HUES64 (cell line): ENCODE measurements around the gene PDE8A.

Experiments used
- H3K27ac ChIP-seq: 2 replicates; pipeline ENCODE4 v1.7.0; 2013; ENCODE audit warnings: low read depth, low read length, inconsistent platforms
- H3K27me3 ChIP-seq: 2 replicates; pipeline ENCODE4 v1.6.1; 2013; ENCODE audit warnings: mild to moderate bottlenecking, low read length; ENCODE audit not compliant: insufficient read depth
- H3K36me3 ChIP-seq: 2 replicates; pipeline ENCODE4 v1.6.1; 2013; ENCODE audit warnings: mild to moderate bottlenecking, low read length; ENCODE audit not compliant: insufficient read depth
- H3K4me1 ChIP-seq: 2 replicates; pipeline ENCODE4 v1.6.1; 2013; ENCODE audit warnings: mild to moderate bottlenecking, low read length, moderate library complexity; ENCODE audit not compliant: insufficient read depth
- H3K4me3 ChIP-seq: 2 replicates; pipeline ENCODE4 v1.5.1; 2013; ENCODE audit warnings: mild to moderate bottlenecking, low read length, moderate library complexity
- H3K9ac ChIP-seq: 2 replicates; pipeline ENCODE4 v1.6.1; 2013; ENCODE audit warnings: mild to moderate bottlenecking, low read depth, low read length
- H3K9me3 ChIP-seq: 2 replicates; pipeline ENCODE4 v1.6.1; 2013; ENCODE audit warnings: low read depth, low read length; ENCODE audit not compliant: insufficient read depth
- WGBS: fragments of 150-250, 120-280 bp; methylation state at CpG from one replicate; pipeline ENCODE4 v1.1.7; 2013; ENCODE audit warnings: missing lambda C conversion rate; 5-methylcytosine and 5-hydroxymethylcytosine counted together

The PDE8A gene

GRCh38 chr15:85064710-85065109 lies 83.1 kb downstream of the PDE8A start:
- Histone ChIP-seq H3K9ac (no peak overlapping the region), H3K4me3 (no peak overlapping the region), H3K27ac (no peak overlapping the region), H3K36me3 (no peaks in the 10 kb centered on the region; the same call in 1 of the 2 replicates), H3K4me1 (0 out of 2 replicates have a peak, but pooled peaks cover 4% of the 10 kb centered on the region), H3K9me3 (peaks cover 7% of the 10 kb centered on the region; the same call in 1 of the 2 replicates), H3K27me3 (no peaks in the 10 kb centered on the region)
- WGBS: 89% methylated on average over 1 of the region's 1 CpG

DNA sequence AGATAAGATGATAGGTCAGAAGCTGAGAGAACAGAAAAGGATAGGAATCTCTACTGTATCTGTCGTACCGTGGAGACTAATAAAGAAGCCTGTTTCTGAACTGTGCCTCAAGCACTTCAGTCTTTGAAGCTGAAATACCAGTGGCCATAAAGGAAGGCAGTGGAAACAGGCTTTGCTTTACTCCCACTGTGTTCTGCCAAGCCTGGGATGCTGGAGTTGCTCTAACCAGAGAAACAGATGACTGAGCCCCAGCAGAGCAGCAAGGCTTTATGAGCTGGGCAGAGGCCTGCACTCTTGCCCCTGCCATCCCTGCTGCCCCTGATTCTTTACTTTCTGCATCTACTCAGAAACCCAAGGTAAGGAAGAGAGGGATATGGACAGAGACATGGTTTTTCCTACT lies 89.4 kb downstream of the PDE8A start:
- Histone ChIP-seq H3K4me3 (no peak overlapping the region), H3K4me1 (no peaks in the 10 kb centered on the region), H3K36me3 (no peaks in the 10 kb centered on the region; the same call in 1 of the 2 replicates), H3K27me3 (no peaks in the 10 kb centered on the region), H3K9ac (no peak overlapping the region), H3K27ac (no peak overlapping the region), H3K9me3 (no peaks in the 10 kb centered on the region)
- 94% methylated on average over 2 of the region's 2 CpGs for WGBS

DNA sequence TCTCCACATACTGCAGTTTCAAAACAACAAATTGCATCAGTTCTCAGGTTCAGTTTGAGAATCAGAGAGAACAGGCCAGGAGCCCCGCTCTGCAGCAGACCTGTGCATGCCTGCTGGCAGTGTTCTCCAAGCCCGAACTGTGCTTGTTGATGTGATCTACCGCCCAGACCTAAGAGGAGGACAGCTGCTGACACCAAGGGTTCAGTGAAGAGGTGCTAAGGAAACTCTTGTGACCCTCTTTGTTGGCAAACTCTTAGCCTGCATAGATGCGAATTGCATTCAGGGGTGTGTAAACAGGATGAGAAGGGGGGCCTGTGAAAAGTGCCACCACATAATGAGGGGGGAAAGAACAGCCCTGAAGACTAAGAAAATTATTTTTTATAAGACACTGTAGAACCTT lies 89.8 kb downstream of the PDE8A start:
- Histone ChIP-seq H3K4me1 (no peaks in the 10 kb centered on the region), H3K9me3 (no peaks in the 10 kb centered on the region), H3K4me3 (no peak overlapping the region), H3K36me3 (no peaks in the 10 kb centered on the region; the same call in 1 of the 2 replicates), H3K27ac (no peak overlapping the region), H3K27me3 (no peaks in the 10 kb centered on the region), H3K9ac (no peak overlapping the region)
- 84% methylated on average over 4 of the region's 4 CpGs for WGBS

DNA sequence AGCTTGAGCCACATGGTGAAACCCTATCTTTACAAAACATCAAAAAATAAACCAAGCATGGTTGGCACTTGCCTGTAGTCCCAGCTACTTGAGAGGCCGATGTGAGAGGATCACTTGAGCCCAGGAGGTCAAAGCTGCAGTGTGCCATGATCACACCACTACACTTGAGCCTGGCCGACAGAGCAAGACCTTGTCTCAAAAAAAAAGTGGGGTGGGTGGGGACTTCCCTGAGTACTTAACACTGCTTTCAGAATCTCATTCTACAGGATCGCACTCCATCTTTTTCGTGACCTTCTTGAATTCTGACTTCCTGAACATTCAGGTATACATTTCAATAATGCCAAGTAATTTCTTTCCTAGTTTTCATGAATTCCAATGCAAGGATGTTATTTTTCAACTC lies 91.3 kb downstream of the PDE8A start:
- 97% methylated on average over 4 of the region's 4 CpGs for WGBS
- Histone ChIP-seq H3K4me1 (no peaks in the 10 kb centered on the region), H3K27ac (no peak overlapping the region), H3K4me3 (no peak overlapping the region), H3K9ac (no peak overlapping the region), H3K9me3 (no peaks in the 10 kb centered on the region), H3K27me3 (no peaks in the 10 kb centered on the region), H3K36me3 (no peaks in the 10 kb centered on the region)

DNA sequence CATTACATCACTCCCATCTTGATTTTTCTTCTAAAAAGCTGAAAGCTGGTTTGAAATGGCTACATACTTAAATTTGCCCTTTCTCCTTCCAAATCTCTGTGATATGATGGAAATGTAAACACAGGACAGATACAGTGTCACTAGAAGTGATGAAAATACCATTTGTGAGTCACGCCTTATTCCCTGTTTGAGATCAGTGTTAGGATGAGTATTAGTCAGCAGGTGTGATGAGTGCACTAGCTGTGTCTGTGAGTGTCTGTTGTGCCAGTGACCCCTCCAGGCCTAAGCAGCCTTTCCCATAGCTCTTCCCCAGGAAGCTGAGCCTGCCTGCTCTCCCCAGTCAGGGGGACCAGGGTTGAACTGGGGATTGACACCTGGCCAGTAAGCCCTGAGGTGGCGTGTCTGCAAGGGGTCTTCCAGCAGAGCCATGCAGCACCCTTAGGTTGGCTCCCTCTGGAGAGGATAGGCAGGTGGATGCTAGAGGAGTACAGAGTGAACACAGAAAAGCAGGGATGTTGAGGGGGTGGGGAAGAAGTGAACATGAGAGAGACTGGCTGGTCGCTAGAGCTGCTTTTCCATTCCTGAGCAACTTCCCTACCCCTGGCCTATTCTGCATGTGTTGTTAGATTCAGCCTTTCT lies 92.0 kb downstream of the PDE8A start:
- H3K9me3 ChIP-seq: no peaks in the 10 kb centered on the region
- H3K36me3 ChIP-seq: no peaks in the 10 kb centered on the region
- WGBS: 93% methylated on average over 3 of the region's 3 CpGs
- no peaks in the 10 kb centered on the region for H3K4me1 ChIP-seq
- H3K4me3 ChIP-seq: no peak overlapping the region
- H3K27ac ChIP-seq: no peak overlapping the region
- H3K27me3 ChIP-seq: no peaks in the 10 kb centered on the region
- H3K9ac ChIP-seq: no peak overlapping the region

GRCh38 chr15:85086855-85087254 lies 105.2 kb downstream of the PDE8A start:
- H3K27ac ChIP-seq: no peak overlapping the region
- H3K4me3 ChIP-seq: no peak overlapping the region
- WGBS: 98% methylated on average over 2 of the region's 2 CpGs
- H3K9me3 ChIP-seq: no peaks in the 10 kb centered on the region
- no peaks in the 10 kb centered on the region for H3K4me1 ChIP-seq
- no peaks in the 10 kb centered on the region; the same call in 1 of the 2 replicates for H3K36me3 ChIP-seq
- H3K27me3 ChIP-seq: no peaks in the 10 kb centered on the region
- H3K9ac ChIP-seq: no peak overlapping the region

DNA sequence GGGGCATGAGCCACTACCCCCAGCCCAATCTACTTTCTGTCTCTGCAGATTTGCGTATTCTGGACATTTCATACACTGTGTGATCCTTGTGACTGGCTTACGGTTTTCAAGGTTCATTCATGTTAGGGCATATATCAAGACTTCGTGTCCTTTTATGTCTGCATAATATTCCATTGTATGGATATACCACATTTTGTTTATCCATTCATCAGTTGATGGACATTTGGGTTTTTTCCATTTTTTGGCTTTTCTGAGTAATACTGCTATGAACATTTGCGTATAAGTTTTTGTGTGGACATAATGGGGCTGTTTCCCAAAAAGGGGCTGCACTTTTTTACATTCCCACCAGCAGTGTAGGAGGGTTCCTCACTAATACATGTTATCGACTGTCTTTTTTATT lies 106.6 kb downstream of the PDE8A start:
- no peaks in the 10 kb centered on the region for H3K9me3 ChIP-seq
- no peaks in the 10 kb centered on the region; the same call in 1 of the 2 replicates for H3K36me3 ChIP-seq
- WGBS: 79% methylated on average over 4 of the region's 5 CpGs

DNA sequence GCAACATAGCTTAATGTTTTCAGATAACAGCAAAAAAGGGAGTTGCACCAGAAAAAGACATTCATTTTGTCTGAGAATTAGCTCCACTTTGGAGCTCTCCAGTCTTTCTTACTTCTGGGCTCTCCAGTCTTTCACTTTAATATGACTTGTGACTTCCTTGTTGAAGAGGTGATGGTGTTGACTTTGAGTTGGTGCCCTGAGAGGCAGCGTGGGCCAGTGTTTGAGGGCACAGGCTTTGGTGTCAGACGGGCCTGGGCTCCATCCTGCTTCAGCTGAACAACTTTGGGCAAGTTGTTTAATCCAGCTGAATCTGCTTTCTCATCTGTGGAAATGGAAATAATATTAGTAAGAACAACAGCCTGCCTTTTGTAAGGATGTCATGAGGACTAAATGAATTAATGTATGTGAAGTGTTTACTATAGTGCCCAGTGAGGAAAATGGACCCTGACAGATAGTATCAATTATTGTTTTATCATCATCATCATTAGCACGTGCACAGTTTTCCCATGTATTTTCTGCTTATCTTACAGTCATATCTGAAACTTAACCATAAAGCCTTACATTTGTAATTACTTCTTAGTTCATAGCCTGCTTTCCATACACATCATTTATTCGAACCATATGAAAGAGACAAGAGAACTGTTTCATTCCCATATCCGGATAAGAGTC lies 108.4 kb downstream of the PDE8A start:
- WGBS: 89% methylated on average over 4 of the region's 5 CpGs
- no peaks in the 10 kb centered on the region; the same call in 1 of the 2 replicates for H3K36me3 ChIP-seq
- H3K27ac ChIP-seq: no peak overlapping the region
- H3K4me3 ChIP-seq: no peak overlapping the region
- H3K9me3 ChIP-seq: no peaks in the 10 kb centered on the region
- H3K9ac ChIP-seq: no peak overlapping the region
- no peaks in the 10 kb centered on the region for H3K4me1 ChIP-seq
- H3K27me3 ChIP-seq: no peaks in the 10 kb centered on the region

More for the DNA sequence above, 106.6 kb downstream of the PDE8A start:
- Histone ChIP-seq H3K9ac (no peak overlapping the region), H3K27me3 (no peaks in the 10 kb centered on the region), H3K27ac (no peak overlapping the region), H3K4me1 (no peaks in the 10 kb centered on the region), H3K4me3 (no peak overlapping the region)

DNA sequence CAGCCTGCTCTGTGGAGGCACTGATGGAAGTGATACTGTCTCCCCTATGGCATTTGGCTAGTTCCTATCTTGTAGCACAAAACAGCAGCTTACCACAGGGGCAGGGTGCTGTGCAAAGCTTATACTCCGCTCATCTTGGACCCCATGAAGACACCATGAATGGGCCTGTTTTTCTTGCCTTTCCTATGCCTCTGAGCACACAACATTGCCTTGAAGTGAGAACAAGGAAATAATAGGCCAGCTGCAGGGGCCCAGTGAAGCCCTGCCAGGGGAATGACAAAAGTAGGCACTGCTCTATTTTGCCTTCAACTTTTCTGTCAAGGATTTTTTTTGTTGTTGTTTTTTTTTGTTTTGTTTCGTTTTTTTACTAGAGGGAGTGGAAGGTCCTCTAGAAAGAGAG lies 110.3 kb downstream of the PDE8A start:
- WGBS: 92% methylated on average over 2 of the region's 2 CpGs
- H3K36me3 ChIP-seq: no peaks in the 10 kb centered on the region; the same call in 1 of the 2 replicates

GRCh38 chr15:85094685-85095084 lies 113.0 kb downstream of the PDE8A start:
- WGBS: 88% methylated on average over 3 of the region's 3 CpGs
- Histone ChIP-seq H3K27ac (no peak overlapping the region), H3K9me3 (no peaks in the 10 kb centered on the region), H3K27me3 (no peaks in the 10 kb centered on the region), H3K36me3 (no peaks in the 10 kb centered on the region), H3K4me3 (no peak overlapping the region), H3K9ac (no peak overlapping the region), H3K4me1 (no peaks in the 10 kb centered on the region)

More for the DNA sequence above, 110.3 kb downstream of the PDE8A start:
- Histone ChIP-seq H3K27me3 (no peaks in the 10 kb centered on the region), H3K4me1 (no peaks in the 10 kb centered on the region), H3K9me3 (no peaks in the 10 kb centered on the region), H3K4me3 (no peak overlapping the region), H3K27ac (no peak overlapping the region), H3K9ac (no peak overlapping the region)

DNA sequence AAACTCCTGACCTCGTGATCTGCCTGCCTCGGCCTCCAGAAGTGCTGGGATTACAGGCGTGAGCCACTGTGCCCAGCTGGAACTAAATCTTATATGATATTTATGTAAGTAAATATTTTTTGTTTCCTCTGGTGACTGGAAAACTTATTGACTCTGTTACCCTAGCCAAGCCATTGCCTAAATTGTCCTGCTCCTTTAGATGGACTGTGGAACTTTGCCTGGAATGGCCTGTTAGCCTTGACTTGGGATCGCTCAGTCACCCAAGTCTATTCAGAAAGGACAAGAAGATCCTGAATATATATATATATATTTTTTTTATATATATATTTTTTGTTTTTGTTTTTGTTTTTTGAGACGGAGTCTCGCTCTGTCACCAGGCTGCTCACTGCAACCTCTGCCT lies 113.9 kb downstream of the PDE8A start:
- Histone ChIP-seq H3K27ac (no peak overlapping the region), H3K27me3 (no peaks in the 10 kb centered on the region), H3K9me3 (no peaks in the 10 kb centered on the region), H3K9ac (no peak overlapping the region), H3K4me3 (no peak overlapping the region), H3K36me3 (no peaks in the 10 kb centered on the region), H3K4me1 (no peaks in the 10 kb centered on the region)
- WGBS: 97% methylated on average over 4 of the region's 6 CpGs
